ENCODE measurements around the gene LYRM4.
"Not testable (repeated sequence)": the region's sequence is repeated elsewhere in the genome, so short reads cannot be mapped to it uniquely, and the experiment has no call there.

LYRM4 gene

DNA sequence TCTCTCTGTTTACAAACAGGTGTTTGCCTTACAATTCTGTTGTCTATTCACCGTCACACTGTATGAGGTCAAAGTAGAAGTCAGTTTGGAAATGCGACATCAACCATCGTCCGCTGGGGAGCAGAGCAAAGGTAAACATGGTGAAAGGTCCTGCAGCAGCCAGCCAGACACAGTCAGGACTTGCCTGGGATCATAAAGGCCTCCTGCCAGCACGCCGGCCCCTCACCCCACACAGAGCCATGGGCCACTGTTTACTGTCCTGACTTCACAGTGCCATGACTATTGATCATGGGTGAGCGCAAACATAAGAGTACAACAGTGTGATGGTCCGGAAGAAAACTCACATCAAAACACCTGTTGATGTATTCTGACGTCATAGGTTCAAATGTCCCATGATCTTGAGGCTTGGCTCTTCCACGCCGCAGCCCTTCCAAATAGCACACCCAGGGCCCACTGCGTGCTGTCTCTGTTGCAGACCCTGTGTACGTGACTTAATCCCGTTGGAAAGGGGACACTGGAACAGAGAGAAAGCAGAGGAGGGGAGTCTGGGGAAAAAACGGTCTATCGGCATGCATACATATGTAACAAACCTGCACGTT is 192.5 kb downstream of the LYRM4 start:
- DNase-seq = no peak

DNA sequence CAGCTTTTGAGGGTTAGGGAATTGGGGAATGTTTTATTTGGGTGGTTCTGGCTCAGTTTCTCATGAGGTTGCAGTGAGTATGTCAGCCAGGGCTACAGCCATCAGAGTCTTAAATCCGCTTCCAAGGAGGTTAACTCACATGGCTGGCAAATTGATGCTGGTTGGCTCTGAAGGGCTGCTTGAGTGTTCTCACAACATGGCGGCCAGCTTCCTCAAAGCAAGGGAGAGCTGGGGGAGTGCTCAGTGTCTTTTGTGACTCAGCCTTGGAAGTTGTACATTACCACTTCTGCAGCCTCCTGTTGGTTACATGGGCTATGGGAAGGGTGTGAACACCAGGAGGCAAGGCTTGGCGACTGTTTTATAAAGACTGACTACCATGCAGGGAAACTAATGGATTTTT is 193.4 kb downstream of the LYRM4 start:
- no peak for DNase-seq

DNA sequence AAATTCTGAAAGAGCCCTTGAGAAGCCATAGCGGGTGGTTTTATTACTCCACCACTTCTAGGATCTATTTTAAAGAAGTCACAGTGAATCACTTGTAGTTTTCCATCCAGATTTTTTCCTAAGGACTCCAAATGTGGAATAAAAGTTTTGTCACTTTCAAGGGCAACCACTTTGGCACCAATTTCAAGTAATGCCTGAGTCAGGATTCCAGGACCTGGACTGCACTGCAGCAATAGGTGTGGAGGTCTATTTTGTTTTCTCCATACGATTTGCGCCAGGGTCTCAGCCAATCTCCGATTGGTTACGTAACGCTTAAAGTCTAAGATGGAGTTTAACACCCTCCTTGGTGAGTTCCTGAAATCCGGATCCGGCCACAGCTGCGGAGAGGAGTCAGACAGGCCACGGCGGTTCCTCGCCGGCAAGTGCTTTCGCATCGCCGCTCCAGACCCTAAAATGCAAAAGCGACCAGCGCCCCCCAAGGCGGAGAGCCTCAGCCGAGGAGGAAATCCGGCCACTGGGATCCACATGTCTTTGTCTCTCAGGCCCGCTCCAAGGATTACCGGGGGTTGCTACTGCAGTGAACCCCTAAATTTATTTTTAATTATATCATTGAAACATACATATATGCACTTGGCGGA is 194.2 kb downstream of the LYRM4 start:
- DNase-seq = no peak

DNA sequence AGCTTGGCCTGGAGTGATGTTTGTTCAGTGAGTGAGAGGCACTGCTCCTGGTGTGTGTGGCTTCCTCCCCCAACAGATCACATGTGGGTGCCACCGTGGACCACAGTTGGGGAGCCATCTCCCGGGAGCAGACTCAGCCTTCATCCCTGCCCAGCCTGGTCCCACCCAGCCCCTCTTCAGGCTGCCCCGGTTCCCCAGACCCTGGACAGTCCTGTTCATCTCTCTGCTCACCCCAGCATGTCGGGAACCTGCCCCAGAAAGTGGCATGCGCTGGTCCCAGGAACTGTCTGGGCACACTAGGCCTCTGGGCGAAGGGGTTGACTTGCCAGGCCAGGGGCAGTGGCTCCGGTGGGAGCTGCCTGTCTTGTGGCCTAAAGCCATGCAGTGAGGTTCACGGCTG is 197.1 kb downstream of the LYRM4 start:
- DNase-seq = no peak

DNA sequence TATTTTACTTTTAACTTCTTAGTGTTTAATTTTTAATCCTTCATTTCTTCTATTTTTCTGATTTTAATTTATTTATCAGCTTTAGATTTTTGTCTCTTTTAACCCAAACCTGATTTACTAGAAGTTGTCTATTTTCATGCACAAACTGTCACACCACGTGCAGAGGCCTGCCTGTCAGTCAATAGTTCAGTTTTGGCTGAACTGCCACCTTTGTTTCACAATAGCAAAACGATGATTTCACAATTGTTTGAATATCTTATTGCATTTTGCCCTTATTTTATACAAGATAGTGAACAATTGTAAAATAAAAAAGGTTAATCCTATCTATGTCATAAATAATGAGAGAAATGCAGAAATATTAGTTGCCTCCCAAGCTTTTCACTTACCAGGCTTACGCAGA is 199.6 kb downstream of the LYRM4 start:
- no peak for DNase-seq

DNA sequence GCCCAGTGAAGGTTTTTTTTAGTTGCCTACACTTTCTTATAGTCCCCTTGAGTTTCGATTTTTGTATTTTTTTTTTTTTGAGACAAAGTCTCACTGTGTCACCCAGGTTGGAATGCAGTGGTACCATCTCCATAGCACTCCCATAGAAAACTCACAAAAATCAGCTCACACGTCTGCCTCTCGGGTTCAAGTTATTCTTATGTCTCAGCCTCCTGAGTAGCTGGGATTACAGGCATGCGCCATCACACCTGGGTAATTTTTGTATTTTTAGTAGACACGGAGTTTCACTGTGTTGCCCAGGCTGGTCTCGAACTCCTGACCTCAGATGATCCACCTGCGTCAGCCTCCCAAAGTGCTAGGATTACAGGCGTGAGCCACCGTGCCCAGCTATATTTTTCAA is 200.3 kb downstream of the LYRM4 start:
- DNase-seq = not testable (repeated sequence)

DNA sequence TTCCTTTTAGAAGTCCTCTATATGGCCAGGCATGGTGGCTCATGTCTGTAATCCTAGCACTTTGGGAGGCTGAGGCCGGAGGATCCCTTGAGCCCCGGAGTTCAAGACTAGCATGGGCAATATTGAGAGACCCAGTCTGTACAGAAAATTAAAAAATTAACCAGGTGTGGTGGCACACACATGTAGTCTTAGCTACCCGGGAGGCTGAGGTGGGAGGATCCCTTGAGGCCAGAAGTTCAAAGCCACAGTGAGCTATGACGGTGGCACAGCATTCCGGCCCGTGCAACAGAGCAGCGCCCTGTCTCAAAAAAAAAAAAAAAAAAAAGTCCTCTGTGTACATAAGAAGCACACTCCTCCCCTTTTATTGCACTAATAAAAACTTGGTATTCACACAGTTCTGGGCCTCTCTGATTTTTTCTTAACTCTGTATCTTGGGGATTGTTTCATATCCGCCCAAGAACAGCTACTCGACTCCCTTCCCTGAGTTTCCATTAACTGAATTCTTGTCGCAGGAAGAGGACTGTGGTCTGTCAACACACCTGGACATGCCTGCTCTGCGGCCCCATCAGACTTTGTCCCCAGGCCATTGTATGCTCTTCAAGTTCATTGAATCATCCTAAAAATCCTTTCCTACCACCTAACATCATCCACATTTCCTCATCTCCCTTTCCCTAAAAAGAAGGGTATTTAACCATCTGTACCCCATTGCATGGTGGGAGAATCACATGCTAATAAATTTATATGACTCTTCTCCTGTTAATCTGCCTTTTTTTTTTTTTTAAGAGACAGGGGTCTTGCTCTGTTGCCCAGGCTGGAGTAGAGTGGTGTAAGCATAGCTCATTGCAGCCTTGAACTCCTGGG is 201.5 kb downstream of the LYRM4 start:
- DNase-seq = no peak

Data from cerebellar nuclear complex (tissue), 1 donor.